Heart left ventricle (tissue), 16 donors: ENCODE measurements around the gene KCNG2. TPM values are rescaled to one million over a fixed set of nuclear protein-coding genes. Genes with fewer than 3 reads are reported as not detected.

Experiments used
- ATAC-seq, 4 donors: fragments of 200-7000 bp; cut with Tn5 transposase; one replicate each; pipeline ENCODE4 v1.9.1; 2020 to 2022; ENCODE audit warnings: moderate library complexity in 4 of 4, mild to moderate bottlenecking in 3 of 4, moderate number of reproducible peaks in 1 of 4
- DNase-seq, 5 donors: peaks; one replicate each; pipeline ENCODE4 v3.0.0-alpha.2; 2020
- H3K27ac ChIP-seq, 12 donors: fragments of 200-600 bp; sonication (generic) in 4 of 12; one replicate each; pipeline versions ENCODE4 v1.5.0 to v1.8.0; 2016 to 2022; ENCODE audit warnings: mild to moderate bottlenecking in 2 of 12
- H3K27me3 ChIP-seq, 9 donors: fragments of 200-600 bp; sonication (generic) in 2 of 9; one replicate each; pipeline versions ENCODE4 v1.5.1 to v1.8.0; 2016 to 2022; ENCODE audit warnings: mild to moderate bottlenecking in 3 of 9
- H3K36me3 ChIP-seq, 9 donors: fragments of 200-600 bp; sonication (generic) in 2 of 9; one replicate each; pipeline versions ENCODE4 v1.5.0 to v1.8.0; 2018 to 2022; ENCODE audit warnings: mild to moderate bottlenecking in 2 of 9
- H3K4me1 ChIP-seq, 12 donors: fragments of 200-600 bp; sonication (generic) in 4 of 12; one replicate each; pipeline versions ENCODE4 v1.5.0 to v1.8.0; 2016 to 2022; ENCODE audit warnings: mild to moderate bottlenecking in 3 of 12
- H3K4me3 ChIP-seq, 12 donors: fragments of 200-600 bp; sonication (generic) in 4 of 12; one replicate each; pipeline versions ENCODE4 v1.5.0 to v1.8.0; 2017 to 2022; ENCODE audit warnings: mild to moderate bottlenecking in 9 of 12, moderate library complexity in 4 of 12
- H3K9me3 ChIP-seq, 12 donors: fragments of 200-600 bp; sonication (generic) in 4 of 12; one replicate each; pipeline versions ENCODE4 v1.5.0 to v1.8.0; 2016 to 2022; ENCODE audit warnings: mild to moderate bottlenecking in 1 of 12
- CTCF ChIP-seq, 12 donors: fragments of 200-600 bp; sonication (generic) in 4 of 12; IDR thresholded peaks; one replicate each; pipeline versions ENCODE4 v1.5.0 to v1.8.0; 2018 to 2022; ENCODE audit warnings: antibody characterized with exemption in 12 of 12, mild to moderate bottlenecking in 5 of 12
- POLR2A ChIP-seq, 2 donors: fragments of 450-650 bp; IDR thresholded peaks; one replicate each; pipeline ENCODE4 v1.6.1; 2017; ENCODE audit warnings: antibody characterized with exemption in 2 of 2, mild to moderate bottlenecking in 2 of 2, moderate library complexity in 2 of 2
- WGBS, 4 donors: extraction: QIAGEN DNeasy Blood & Tissue Kit in 2 of 4; methylation state at CpG; one replicate each; pipeline versions ENCODE4 v1.1.5 to v1.1.7; 2013 to 2018; 5-methylcytosine and 5-hydroxymethylcytosine counted together
- intact Hi-C, 10 donors: fragments of 100-400 bp; cut with DNase I; formaldehyde crosslinking; loops; one replicate each; pipeline versions ENCODE4 v1.11.1 to v1.14.2; 2022
- polyA plus RNA-seq, 2 donors: library from polyadenylated mRNA; stranded (reverse); fragments of 200-250 nt; gene quantifications; one replicate each; pipeline ENCODE4 v1.2.3, GENCODE V29; 2013
- total RNA-seq, 9 donors: library from RNA; depleted of rRNA in 2 of 9; stranded (reverse); fragments of >200 nt in 2 of 9; fragmentation: NEBNext Ultra II Directional in 3 of 9; extraction: Animal tissue kit (Norgen Biotek cat#: 25700) in 3 of 9; gene quantifications; one replicate each; pipeline versions ENCODE4 v1.1.0 to v1.2.4, GENCODE V29; 2016 to 2023
- donor health status: ischemic (EF 13 %, LVEDD 7.1; RV severe dilation, severe dysfunction).
- donor health status: healthy with polysubstance abuse.
- donor health status: DM: no; HTN: yes; CAD: no.
- donor health status: DM: no; HTN: no; CAD: no.
- donor health status: ischemic (EF 25% LVEDD 6.9; RV normal size, moderate dysfunction).
- donor health status: ischemic (EF 25% LVEDD 5.7; RV mildly dilated, moderate dysfunction).
- donor health status: healthy.
- donor health status: DM: yes; HTN: yes; CAD: no.
- donor health status: ischemic (EF 35%, LVEDD 5.7; RV mildly dilated, moderate dysfunction).
- donor health status: nonischemic (EF 11% LVEDD 7.7; RV severe dilation, severe dysfunction).
- donor health status: DM: yes; HTN: yes; CAD: no.
- donor health status: PGD.
- donor health status: ischemic (EF 29% LVEDD 5.4; RV normal size, mild dysfunction).
- donor health status: nonischemic (EF 23%, LVEDD 6.1; RV moderate dilation, normal function).

KCNG2 gene
- total and polyA plus RNA-seq, 11 donors = 0.07 to 1.5 (median 0.18) TPM; not detected in 8

DNA sequence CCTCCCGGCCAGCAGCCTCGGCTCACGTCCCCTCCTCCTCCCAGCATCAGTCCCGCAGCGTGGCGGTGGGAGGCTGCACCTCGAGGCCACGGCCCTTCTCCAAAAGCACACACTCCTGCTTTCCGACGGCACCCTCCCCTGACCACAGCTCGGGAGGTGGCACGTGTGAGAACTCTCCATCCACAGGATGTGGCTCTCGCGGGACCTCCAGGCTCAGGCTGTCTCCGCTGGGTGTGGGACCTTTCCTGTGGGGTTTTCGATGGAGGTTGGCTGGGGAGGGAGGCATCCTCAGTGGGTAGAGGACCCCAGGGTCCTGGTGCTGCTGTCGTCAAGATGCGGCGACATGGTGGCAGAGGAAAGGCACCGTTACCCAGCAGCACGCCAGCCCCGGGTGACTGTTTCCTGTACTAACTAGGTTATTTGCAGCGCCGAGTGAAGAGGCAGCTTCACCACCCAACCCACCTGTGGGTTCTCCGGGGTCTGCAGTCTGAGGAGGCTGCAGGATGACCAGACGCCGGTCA lies 42.8 kb upstream of the KCNG2 start:
- H3K27ac ChIP-seq = no peak overlapping the region
- no peaks in the 10 kb centered on the region for H3K4me1 ChIP-seq
- peak in 1 of 5 donors; percentile 17 for DNase-seq
- intact Hi-C loops = no loop called here
- TF ChIP-seq POLR2A (IDR thresholded peaks at IDR 0.05) (no peak), CTCF (IDR thresholded peaks at IDR 0.05) (no peak)
- WGBS, 4 donors = 96 to 98% (median 97%) methylated on average over 20 to 27 of the region's 27 CpGs
- ATAC-seq = no peak
- H3K9me3 ChIP-seq = peaks cover 0 to 29% (median 11%) of the 10 kb centered on the region in 12 donors
- no peak overlapping the region for H3K4me3 ChIP-seq
- H3K27me3 ChIP-seq = no peaks in the 10 kb centered on the region
- peaks cover 2 to 36% (median 24%) of the 10 kb centered on the region in 9 donors for H3K36me3 ChIP-seq

DNA sequence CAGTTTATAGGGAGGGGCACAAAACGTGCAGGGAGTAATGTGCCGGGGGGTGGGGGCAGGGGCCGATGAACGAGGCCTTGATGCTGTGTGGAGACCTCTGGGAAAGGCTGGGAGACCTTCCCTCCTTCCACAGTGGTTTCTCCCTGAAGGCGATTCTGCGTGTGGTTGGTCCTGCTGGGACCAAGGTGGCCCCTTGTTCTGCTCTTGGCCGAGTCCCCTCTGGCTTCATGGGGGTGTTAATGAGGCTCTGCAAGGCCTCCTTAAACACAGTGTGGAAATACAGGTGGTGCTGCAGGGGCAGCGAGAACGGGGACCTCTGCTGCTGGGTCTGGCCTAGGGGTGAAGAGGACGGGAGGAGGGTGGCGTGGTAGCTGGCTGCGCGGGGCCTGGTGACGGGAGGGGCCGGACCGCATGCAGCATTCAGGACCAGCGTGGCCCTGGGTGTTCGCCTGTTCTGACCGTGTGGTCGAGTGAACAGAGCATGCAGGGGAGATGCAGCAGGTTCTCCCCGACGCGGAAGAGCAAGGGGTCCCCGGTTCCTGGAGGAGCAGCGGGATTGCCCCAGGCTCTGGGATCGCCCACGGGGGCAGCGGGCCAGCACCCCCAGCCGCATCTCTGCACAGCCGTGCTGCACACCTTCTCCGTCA lies 42.1 kb upstream of the KCNG2 start:
- intact Hi-C loops = no loop called here
- WGBS, 4 donors = 93 to 96% (median 95%) methylated on average over 25 to 31 of the region's 31 CpGs
- TF ChIP-seq POLR2A (IDR thresholded peaks at IDR 0.05) (no peak), CTCF (IDR thresholded peaks at IDR 0.05) (no peak)
- H3K4me3 ChIP-seq = no peak overlapping the region
- no peaks in the 10 kb centered on the region for H3K4me1 ChIP-seq
- peak in 1 of 4 donors; percentile 11 for ATAC-seq
- peaks cover 2 to 31% (median 24%) of the 10 kb centered on the region in 9 donors for H3K36me3 ChIP-seq
- H3K27ac ChIP-seq = no peak overlapping the region
- DNase-seq = peak in 1 of 5 donors; percentile 22
- H3K9me3 ChIP-seq = peaks cover 0 to 35% (median 13%) of the 10 kb centered on the region in 12 donors
- no peaks in the 10 kb centered on the region for H3K27me3 ChIP-seq

- H3K36me3 ChIP-seq = peaks cover 2 to 31% (median 24%) of the 10 kb centered on the region in 9 donors
- no peaks in the 10 kb centered on the region for H3K27me3 ChIP-seq
- no peaks in the 10 kb centered on the region for H3K4me1 ChIP-seq
- intact Hi-C loops = no loop called here
- H3K4me3 ChIP-seq = no peak overlapping the region
- 91 to 97% (median 96%) methylated on average over 10 of the region's 10 CpGs for WGBS, 4 donors
- H3K9me3 ChIP-seq = peaks cover 0 to 35% (median 13%) of the 10 kb centered on the region in 12 donors
- ATAC-seq (peak in 1 of 4 donors; percentile 13), DNase-seq (no peak)
- TF ChIP-seq POLR2A (IDR thresholded peaks at IDR 0.05) (no peak), CTCF (IDR thresholded peaks at IDR 0.05) (no peak)
- no peak overlapping the region for H3K27ac ChIP-seq
Observed at GRCh38 chr18:79756143-79756500, 41.6 kb upstream of the KCNG2 start.

- H3K27me3 ChIP-seq = no peaks in the 10 kb centered on the region
- peaks cover 2 to 31% (median 24%) of the 10 kb centered on the region in 9 donors for H3K36me3 ChIP-seq
- intact Hi-C loops = no loop called here
- H3K4me1 ChIP-seq = no peaks in the 10 kb centered on the region
- no peak for DNase-seq
- no peak overlapping the region for H3K27ac ChIP-seq
- no peak for ATAC-seq
- TF ChIP-seq POLR2A (IDR thresholded peaks at IDR 0.05) = no peak
- TF ChIP-seq CTCF (IDR thresholded peaks at IDR 0.05) = no peak
- WGBS, 4 donors = 96 to 98% (median 97%) methylated on average over 11 of the region's 11 CpGs
- H3K4me3 ChIP-seq = no peak overlapping the region
- peaks cover 0 to 39% (median 13%) of the 10 kb centered on the region in 12 donors for H3K9me3 ChIP-seq
Observed at GRCh38 chr18:79756826-79757225, 40.9 kb upstream of the KCNG2 start.
